ENCODE data around the gene CCR1.

DNA sequence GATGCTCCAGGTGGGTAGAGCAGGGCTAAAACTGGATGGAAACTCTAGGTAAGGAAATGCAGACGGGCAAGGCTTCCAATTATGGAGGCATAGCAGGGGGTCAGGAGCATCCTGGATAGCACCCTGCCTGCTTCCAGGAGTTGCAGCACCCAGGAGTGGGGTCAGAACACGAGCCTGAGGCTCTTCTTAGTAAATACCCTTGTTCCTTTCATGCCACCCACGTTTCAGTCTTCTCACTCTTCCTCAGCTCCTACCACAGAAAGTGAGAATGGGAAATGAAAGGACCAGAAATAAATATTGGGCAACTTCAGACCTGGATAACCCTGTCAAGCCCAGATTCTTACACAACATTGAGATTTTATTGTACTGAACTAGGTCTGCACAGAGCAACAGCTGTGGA is 16.4 kb downstream of the CCR1 start:
- TF ChIP-seq, protein P1, sequence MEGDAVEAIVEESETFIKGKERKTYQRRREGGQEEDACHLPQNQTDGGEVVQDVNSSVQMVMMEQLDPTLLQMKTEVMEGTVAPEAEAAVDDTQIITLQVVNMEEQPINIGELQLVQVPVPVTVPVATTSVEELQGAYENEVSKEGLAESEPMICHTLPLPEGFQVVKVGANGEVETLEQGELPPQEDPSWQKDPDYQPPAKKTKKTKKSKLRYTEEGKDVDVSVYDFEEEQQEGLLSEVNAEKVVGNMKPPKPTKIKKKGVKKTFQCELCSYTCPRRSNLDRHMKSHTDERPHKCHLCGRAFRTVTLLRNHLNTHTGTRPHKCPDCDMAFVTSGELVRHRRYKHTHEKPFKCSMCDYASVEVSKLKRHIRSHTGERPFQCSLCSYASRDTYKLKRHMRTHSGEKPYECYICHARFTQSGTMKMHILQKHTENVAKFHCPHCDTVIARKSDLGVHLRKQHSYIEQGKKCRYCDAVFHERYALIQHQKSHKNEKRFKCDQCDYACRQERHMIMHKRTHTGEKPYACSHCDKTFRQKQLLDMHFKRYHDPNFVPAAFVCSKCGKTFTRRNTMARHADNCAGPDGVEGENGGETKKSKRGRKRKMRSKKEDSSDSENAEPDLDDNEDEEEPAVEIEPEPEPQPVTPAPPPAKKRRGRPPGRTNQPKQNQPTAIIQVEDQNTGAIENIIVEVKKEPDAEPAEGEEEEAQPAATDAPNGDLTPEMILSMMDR (IDR thresholded peaks at IDR 0.05) = no peak
- TF ChIP-seq POLR2A (IDR thresholded peaks at IDR 0.05) = no peak
